ENCODE measurements around the gene PLA2G6. TPM values are rescaled to one million over a fixed set of nuclear protein-coding genes. Genes with fewer than 3 reads are reported as not detected.

Gene PLA2G6
- total RNA-seq, 1 donor from 2014 or later, result 49.7 TPM

GRCh38 chr22:38075961-38076360 lies 105.7 kb downstream of the PLA2G6 start:
- intact Hi-C loops (cut with micrococcal nuclease), result no loop called here

- intact Hi-C loops (cut with micrococcal nuclease), result no loop called here
Measured at GRCh38 chr22:38075105-38075825, 106.4 kb downstream of the PLA2G6 start.

- intact Hi-C loops (cut with micrococcal nuclease), result no loop called here
Measured at GRCh38 chr22:38074181-38075104, 107.2 kb downstream of the PLA2G6 start.

DNA sequence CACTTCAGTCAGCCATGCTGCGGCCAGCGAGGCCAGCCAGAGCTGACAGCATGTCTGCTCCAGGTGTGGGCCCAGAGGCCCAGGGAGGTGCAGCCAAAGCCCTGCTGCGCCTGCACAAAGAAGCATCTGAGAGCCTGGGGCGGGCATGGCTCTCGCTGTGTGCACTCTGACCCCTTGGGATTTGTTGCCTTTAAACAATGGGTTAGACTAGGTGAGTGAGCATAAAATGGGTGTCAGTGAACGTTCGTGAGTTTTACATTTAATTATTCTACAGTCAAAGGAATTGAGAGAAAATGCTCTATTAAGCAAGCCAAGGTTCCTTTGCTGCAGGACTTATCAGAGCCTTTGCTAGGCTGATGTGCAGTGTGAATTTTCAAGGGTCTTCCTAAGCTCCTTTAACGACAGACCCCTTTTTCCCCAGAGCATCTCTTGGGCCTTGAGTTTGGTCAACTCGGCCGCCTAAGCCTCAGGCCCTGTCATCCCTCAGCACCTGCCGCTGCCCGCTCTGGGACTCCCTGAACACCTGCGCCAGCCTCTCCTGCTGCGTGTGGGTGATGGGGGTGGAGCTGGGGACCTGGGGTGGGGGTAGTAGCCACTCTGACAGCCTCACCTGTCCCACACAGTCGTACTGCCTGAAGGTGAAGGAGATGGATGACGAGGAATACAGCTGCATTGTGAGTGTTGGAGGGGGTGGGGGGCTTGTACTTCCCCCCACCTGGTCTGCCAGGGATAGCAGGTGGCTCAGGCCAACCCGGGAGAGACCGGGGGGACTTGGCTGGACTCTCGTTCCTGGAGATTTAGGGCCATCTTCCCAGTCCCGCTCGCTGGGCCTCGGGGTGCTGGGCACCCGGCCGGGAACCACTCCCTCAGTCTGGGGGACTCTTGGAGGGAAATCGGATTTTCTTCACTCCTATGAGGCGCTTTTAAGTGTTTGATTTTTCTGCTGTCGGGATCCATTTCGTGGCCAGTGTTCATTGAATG lies 108.2 kb downstream of the PLA2G6 start:
- intact Hi-C loops (cut with micrococcal nuclease), result no loop called here

DNA sequence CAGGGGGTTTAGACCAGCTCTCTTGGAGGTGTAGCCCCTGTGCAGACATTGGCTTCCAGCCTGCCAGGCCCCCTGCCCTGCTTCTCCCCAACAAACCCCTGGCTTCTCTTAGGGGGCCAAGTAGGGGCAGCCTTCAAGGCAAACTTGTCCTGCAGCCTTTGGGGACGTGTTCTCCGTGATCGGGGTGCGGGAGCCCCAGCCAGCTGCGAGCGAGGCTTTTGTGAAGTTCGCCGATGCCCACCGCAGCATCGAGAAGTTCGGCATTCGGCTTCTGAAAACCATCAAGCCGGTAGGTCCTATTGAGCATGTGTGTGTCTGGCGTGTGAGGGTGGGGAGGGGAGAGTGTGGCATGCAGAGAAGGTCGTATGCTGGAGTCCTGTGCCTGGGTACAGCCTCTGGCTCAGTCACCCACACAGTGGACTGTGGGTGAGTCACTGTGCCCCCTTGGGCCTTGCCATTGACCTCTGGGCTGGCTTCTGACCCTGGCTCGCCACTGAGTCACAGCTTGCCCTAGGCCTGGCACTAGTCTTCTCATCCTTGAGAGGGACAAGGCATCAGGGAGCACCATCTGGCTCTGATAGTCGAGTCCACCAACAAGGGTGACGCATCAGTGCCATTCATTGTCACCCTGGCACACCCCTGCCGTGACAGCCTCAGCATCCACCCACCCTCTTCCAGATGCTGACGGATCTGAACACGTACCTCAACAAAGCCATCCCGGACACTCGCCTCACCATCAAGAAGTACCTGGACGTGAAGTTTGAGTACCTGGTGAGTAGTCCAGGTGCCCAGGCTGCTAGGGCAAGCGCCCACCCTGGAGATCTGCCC lies 109.1 kb downstream of the PLA2G6 start:
- intact Hi-C loops (cut with micrococcal nuclease), result no loop called here

GRCh38 chr22:38071421-38072321 lies 110.0 kb downstream of the PLA2G6 start:
- intact Hi-C loops (cut with micrococcal nuclease), result no loop called here

DNA sequence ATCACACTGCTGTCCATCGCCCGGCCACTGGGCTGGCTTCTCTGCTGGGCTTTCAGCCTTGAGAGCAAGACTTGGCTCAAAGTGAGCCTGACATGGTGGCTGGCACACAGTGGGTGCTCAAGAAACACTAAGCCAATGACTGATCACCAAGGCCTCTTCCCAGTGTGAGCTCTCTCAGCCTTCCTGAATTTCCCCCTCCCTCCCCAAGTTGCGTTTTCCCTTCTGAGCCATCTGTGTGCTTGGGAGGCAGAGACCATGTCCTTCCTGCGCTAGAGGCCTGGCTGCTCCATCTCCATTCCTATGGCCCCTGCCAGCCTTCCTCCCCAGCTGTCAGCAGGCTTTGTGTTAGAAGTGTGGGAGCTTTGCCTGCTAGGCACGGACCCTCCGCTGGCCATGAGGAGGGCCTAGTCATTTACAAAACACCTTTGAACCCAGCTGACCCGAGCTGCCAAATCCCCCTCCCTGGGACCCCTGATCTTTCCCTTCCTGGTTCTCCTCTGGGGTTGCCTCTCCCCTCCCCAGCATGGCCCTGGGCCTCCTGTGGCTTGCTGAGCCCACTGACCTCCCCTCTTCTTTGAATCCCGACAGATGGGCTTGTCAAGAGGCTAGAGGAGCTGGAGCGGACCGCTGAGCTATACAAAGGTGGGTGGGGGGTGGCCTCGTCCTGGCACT lies 111.2 kb downstream of the PLA2G6 start:
- intact Hi-C loops (cut with micrococcal nuclease), result no loop called here

GRCh38 chr22:38069372-38070249 lies 112.0 kb downstream of the PLA2G6 start:
- intact Hi-C loops (cut with micrococcal nuclease), result loop anchor here (5.0 kb wide), 1 partner anchor 82 kb away; no protein-coding TSS in a partner anchor

DNA sequence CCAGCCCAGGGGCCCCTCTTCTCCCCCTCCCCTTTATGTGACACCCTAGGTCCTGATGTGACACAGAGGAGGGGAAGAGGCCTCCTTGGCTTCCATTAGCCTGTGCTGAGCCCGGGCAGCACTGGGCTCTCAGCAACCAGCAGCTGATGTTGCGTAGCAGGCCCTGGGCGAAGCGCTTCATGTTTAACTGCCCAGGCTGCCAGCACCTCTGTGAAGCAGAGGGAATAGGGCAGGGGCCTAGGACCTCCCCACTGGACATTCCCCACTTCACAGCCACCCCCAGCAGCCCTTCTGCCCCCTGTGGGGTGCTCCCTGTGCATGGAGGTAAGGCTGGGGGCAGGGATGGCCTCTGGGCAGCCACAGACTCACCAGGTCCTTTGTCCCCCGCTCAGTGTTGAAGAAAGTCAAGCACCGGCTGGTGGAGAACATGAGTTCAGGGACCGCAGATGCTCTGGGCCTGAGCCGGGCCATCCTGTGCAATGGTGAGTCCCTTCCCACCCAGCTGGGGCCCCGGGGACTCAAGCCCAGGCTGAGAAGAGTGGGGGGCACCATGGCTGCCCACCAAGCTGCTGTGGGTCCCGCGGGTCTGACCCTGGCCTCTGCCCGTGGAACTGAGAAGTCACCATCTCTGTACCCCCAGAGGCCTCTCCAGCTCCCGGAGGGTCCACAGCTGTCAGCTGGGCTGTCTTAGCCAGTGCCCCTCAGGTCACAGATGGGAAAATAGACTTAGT lies 112.8 kb downstream of the PLA2G6 start:
- intact Hi-C loops (cut with micrococcal nuclease), result loop anchor here (5.0 kb wide), 1 partner anchor 82 kb away; no protein-coding TSS in a partner anchor

GRCh38 chr22:38067761-38068360 lies 113.8 kb downstream of the PLA2G6 start:
- intact Hi-C loops (cut with micrococcal nuclease), result loop anchor here (5.0 kb wide), 1 partner anchor 81 kb away; no protein-coding TSS in a partner anchor

DNA sequence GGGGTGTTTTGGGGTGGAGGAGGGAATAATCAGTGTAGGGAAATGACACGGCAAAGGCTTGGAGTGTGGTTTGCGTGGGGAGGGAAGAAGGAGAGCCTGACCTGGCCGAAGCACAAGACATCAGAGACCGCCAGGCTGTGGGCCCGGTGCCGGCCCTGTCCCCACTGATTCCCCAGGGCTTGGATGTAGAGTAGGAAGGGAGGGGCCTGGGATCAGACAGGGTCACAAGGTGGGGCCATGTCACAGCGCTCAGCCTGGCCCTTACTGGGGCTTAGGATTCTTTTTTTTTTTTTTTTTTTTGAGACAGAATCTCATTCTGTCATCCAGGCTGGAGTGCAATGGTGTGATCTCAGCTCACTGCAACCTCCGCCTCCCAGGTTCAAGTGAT lies 114.6 kb downstream of the PLA2G6 start:
- intact Hi-C loops (cut with micrococcal nuclease), result loop anchor here (5.0 kb wide), 1 partner anchor 80 kb away; no protein-coding TSS in a partner anchor

DNA sequence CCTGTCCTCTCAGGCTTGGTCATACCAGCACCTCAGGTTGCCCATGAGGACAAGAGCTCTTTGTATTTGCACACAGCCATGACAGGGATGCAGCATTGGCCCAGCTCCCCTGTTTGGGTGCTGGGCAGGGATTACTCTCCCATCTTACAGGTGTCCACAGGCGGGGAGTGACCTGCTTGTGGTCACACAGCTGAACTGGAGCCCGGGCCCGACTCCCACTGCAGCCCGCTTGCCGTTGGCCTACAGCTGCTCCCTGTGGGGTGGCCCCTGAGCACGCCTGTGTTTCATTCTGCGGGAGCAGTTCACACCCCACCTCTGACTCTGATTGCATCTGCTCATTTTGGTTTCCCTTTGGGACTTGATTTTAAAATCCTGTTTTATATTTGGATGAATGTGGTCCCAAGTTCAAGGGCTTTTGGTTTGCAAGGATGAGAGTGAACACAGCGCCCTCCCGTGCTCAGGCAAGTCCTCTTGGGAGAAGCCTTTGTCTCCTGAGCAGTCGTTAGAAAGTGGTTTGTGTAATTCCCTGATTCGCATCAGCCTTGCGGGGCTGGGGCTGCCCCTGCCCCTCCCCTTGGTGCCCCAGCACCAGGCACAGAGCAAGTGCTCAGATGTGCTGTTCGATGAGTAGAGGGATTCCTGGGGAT lies 115.1 kb downstream of the PLA2G6 start:
- intact Hi-C loops (cut with micrococcal nuclease), result loop anchor here (5.0 kb wide), 1 partner anchor 79 kb away; no protein-coding TSS in a partner anchor

DNA sequence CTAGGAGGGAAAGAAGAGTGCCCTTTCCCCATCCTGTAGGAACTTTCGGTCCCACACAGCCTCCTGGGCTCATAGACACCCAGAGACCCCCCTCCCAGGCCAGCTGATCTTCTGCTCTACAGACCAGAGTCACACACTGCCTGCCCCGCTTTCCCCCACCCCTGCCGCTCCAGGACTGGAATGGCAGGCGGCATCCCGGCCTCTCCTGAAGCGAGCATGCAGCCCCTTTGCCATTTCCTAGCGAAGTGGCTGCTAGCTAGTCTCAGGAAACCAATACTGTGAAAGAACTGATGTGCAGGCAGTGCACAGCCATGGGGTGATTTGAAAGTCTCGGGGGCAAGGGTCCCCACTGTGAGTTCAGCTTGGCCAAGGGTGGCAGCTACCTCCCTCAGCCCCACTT lies 116.1 kb downstream of the PLA2G6 start:
- intact Hi-C loops (cut with micrococcal nuclease), result loop anchor here (5.0 kb wide), 1 partner anchor 78 kb away; no protein-coding TSS in a partner anchor

- intact Hi-C loops (cut with micrococcal nuclease), result no loop called here
Measured at GRCh38 chr22:38062791-38063190, 118.8 kb downstream of the PLA2G6 start.

All from T-helper 1 cell treated with Interleukin-12 subunit alpha and Interleukin-12 subunit beta and Interleukin-4 antibody, amounts not matched to agents 30 ng/mL and 1 ng/mL, for 36 hours (primary cell).